Loucy (cell line): ENCODE results near the gene IKZF5.

ENCODE experiments used
- EZH2phosphoT487 ChIP-seq: fragments of 200-600 bp; IDR thresholded peaks from 2 replicates; pipeline ENCODE4 v1.6.1; 2018; ENCODE audit warnings: antibody characterized with exemption, mild to moderate bottlenecking, moderate library complexity, borderline replicate concordance
- TF ChIP-seq, protein P1 (sequence below): fragments of 200-600 bp; sonication (generic); conservative IDR thresholded peaks from 2 replicates; pipeline ENCODE4 v1.5.1; 2014; ENCODE audit warnings: mild to moderate bottlenecking, antibody characterized with exemption, low read length

DNA sequence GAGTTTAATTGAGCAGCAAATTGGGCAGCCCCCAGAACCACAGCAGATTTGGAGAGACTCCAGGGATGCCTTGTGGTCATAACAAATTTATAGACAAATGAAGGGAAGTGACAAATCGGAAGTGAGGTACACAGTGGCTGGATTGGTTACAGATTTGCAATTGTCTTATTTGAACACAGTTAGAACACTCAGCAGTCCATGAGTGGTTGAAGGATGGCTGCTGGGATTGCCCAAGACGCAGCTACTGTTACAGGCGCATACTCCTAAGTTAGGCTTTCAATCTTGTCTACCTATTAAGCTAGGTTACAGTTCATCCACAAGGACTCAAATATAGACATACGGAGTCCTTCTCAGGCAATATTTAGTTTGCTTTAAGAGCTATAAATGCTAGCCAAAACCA lies 7.6 kb upstream of the IKZF5 start:
- TF ChIP-seq, protein P1, sequence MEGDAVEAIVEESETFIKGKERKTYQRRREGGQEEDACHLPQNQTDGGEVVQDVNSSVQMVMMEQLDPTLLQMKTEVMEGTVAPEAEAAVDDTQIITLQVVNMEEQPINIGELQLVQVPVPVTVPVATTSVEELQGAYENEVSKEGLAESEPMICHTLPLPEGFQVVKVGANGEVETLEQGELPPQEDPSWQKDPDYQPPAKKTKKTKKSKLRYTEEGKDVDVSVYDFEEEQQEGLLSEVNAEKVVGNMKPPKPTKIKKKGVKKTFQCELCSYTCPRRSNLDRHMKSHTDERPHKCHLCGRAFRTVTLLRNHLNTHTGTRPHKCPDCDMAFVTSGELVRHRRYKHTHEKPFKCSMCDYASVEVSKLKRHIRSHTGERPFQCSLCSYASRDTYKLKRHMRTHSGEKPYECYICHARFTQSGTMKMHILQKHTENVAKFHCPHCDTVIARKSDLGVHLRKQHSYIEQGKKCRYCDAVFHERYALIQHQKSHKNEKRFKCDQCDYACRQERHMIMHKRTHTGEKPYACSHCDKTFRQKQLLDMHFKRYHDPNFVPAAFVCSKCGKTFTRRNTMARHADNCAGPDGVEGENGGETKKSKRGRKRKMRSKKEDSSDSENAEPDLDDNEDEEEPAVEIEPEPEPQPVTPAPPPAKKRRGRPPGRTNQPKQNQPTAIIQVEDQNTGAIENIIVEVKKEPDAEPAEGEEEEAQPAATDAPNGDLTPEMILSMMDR, result no peak
- no peak for TF ChIP-seq EZH2phosphoT487
